ENCODE results near the gene SUCNR1.

DNA sequence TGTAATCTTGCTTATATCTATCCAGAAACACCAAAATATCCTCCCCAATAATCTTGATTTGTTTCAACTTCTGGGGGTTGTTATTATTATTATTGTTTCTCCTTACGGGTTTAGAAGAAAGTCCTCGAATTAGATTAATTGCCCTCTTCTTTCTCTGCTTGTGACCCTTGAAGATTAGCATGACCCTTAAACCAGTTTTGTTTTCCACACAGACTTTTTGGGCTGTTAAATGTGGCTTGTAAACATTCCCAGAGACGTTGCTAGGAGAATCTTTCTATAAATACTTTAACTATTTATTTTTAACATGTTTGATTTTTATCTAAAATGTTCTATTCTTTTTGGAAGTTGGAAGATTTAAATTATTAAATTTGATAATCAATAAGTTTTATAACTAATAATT, 4.3 kb upstream of the SUCNR1 start:
- no peak for TF ChIP-seq TEAD4 (CRISPR knock-in tag; IDR thresholded peaks at IDR 0.05)
- TF ChIP-seq, protein P1, sequence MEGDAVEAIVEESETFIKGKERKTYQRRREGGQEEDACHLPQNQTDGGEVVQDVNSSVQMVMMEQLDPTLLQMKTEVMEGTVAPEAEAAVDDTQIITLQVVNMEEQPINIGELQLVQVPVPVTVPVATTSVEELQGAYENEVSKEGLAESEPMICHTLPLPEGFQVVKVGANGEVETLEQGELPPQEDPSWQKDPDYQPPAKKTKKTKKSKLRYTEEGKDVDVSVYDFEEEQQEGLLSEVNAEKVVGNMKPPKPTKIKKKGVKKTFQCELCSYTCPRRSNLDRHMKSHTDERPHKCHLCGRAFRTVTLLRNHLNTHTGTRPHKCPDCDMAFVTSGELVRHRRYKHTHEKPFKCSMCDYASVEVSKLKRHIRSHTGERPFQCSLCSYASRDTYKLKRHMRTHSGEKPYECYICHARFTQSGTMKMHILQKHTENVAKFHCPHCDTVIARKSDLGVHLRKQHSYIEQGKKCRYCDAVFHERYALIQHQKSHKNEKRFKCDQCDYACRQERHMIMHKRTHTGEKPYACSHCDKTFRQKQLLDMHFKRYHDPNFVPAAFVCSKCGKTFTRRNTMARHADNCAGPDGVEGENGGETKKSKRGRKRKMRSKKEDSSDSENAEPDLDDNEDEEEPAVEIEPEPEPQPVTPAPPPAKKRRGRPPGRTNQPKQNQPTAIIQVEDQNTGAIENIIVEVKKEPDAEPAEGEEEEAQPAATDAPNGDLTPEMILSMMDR (IDR thresholded peaks at IDR 0.05): no peak
- TF ChIP-seq GRHL2 (CRISPR knock-in tag; IDR thresholded peaks at IDR 0.05; ENCODE audit: insufficient replicate concordance, severe bottlenecking): no peak
- TF ChIP-seq ELF4 (CRISPR knock-in tag; IDR thresholded peaks at IDR 0.05; ENCODE audit: low read depth): no peak
- TF ChIP-seq FOXK1 (CRISPR knock-in tag; IDR thresholded peaks at IDR 0.05): no peak
- TF ChIP-seq, protein P2, sequence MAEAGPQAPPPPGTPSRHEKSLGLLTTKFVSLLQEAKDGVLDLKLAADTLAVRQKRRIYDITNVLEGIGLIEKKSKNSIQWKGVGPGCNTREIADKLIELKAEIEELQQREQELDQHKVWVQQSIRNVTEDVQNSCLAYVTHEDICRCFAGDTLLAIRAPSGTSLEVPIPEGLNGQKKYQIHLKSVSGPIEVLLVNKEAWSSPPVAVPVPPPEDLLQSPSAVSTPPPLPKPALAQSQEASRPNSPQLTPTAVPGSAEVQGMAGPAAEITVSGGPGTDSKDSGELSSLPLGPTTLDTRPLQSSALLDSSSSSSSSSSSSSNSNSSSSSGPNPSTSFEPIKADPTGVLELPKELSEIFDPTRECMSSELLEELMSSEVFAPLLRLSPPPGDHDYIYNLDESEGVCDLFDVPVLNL (CRISPR knock-in tag; IDR thresholded peaks at IDR 0.05; ENCODE audit: borderline replicate concordance, low read depth): no peak
- TF ChIP-seq, protein P3, sequence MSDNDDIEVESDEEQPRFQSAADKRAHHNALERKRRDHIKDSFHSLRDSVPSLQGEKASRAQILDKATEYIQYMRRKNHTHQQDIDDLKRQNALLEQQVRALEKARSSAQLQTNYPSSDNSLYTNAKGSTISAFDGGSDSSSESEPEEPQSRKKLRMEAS (CRISPR knock-in tag; IDR thresholded peaks at IDR 0.05): no peak
- TF ChIP-seq SOX15 (CRISPR knock-in tag; IDR thresholded peaks at IDR 0.05): no peak
- TF ChIP-seq NFE2L1 (CRISPR knock-in tag; IDR thresholded peaks at IDR 0.05): no peak
- TF ChIP-seq, protein P4, sequence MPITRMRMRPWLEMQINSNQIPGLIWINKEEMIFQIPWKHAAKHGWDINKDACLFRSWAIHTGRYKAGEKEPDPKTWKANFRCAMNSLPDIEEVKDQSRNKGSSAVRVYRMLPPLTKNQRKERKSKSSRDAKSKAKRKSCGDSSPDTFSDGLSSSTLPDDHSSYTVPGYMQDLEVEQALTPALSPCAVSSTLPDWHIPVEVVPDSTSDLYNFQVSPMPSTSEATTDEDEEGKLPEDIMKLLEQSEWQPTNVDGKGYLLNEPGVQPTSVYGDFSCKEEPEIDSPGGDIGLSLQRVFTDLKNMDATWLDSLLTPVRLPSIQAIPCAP (CRISPR knock-in tag; IDR thresholded peaks at IDR 0.05): no peak
- no peak for TF ChIP-seq ZNF138 (CRISPR knock-in tag; conservative IDR thresholded peaks at IDR 0.05)
- TF ChIP-seq, protein P5, sequence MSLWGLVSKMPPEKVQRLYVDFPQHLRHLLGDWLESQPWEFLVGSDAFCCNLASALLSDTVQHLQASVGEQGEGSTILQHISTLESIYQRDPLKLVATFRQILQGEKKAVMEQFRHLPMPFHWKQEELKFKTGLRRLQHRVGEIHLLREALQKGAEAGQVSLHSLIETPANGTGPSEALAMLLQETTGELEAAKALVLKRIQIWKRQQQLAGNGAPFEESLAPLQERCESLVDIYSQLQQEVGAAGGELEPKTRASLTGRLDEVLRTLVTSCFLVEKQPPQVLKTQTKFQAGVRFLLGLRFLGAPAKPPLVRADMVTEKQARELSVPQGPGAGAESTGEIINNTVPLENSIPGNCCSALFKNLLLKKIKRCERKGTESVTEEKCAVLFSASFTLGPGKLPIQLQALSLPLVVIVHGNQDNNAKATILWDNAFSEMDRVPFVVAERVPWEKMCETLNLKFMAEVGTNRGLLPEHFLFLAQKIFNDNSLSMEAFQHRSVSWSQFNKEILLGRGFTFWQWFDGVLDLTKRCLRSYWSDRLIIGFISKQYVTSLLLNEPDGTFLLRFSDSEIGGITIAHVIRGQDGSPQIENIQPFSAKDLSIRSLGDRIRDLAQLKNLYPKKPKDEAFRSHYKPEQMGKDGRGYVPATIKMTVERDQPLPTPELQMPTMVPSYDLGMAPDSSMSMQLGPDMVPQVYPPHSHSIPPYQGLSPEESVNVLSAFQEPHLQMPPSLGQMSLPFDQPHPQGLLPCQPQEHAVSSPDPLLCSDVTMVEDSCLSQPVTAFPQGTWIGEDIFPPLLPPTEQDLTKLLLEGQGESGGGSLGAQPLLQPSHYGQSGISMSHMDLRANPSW (CRISPR knock-in tag; conservative IDR thresholded peaks at IDR 0.05; ENCODE audit: low read depth): no peak
